HG02943 (cell line): ENCODE measurements around the gene SENP7.
"Not testable (repeated sequence)": the region's sequence is repeated elsewhere in the genome, so short reads cannot be mapped to it uniquely, and the experiment has no call there.

Experiments
- ATAC-seq: cut with Tn5 transposase; IDR thresholded peaks from one replicate; pipeline ENCODE4 v1.9.1; 2021; ENCODE audit warnings: mild to moderate bottlenecking, low read depth, moderate library complexity; ENCODE audit not compliant: unreplicated experiment

SENP7 gene

GRCh38 chr3:101466465-101467309 is 46.3 kb downstream of the SENP7 start:
- no peak for ATAC-seq

- ATAC-seq, result no peak
Observed at GRCh38 chr3:101464235-101464634, 48.8 kb downstream of the SENP7 start.

GRCh38 chr3:101461451-101461850 is 51.6 kb downstream of the SENP7 start:
- no peak for ATAC-seq

DNA sequence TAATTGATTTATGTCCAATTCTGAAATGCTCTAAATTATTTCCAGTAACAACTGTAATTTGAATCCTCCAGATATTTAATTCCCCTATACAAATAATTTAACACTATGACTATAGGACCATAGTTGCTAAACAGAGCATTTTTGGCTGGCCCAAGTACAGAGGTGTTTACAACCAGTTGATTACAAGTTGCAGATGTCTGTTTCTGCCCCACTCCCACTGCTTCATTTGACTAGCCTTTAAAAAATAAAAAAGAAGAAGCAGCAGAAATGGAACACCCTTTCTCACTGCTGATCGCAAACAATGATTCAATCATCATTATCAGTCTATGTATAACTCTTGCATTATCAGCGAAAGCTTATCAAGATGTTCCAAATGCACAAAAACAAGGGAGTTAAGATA is 54.6 kb downstream of the SENP7 start:
- ATAC-seq, result no peak

DNA sequence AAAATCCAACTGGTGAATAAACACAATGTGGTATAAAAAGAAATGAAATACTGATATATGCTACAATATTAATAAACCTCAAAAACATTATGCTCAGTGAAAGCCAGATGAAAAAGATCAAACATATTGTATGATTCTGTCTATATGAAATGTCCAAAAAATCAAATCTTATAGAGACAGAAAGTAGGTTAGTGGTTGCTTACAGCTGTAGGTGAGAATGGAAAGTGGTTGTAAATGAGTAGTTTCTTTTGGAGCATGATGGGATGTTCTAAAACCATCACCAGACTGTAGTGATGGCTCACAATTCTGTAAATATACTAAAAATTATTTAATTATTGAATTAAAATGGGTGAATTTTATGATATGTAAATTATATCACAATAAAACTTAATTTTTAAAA is 58.4 kb downstream of the SENP7 start:
- no peak for ATAC-seq

DNA sequence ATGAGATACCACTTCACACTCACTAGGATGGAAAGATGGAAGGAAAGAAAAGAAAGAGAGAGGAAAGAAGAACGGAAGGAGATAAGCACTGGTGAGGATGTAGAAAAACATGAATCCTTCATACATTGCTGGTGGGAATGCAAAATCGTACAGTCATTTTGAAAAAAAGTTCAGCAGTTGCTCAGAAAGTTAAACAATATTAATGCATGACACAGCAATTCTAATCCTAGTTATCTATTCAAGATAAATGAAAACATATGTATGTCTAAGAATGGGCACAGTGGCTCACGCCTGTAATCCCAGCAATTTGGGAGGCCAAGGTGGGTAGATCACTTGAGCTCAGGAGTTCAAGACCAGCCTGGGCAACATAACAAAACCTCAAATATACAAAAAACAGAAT is 59.1 kb downstream of the SENP7 start:
- ATAC-seq, result no peak

GRCh38 chr3:101438641-101439040 is 74.4 kb downstream of the SENP7 start:
- not testable (repeated sequence) for ATAC-seq

DNA sequence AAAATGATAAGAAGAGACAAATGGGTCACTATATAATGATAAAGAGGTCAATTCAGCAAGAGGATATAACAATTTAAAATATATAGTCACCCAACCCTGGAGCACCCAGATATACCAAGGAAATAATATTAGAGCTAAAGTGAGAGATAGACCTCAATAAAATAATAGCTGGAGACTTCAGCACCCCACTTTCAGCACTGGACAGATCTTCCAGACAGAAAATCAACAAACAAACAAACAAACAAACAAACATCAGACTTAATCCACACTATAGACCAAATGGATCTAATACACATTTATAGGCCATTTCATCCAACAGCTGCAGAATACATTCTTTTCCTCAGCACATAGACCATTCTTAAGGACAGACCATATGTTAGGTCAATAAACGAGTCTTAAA is 79.4 kb downstream of the SENP7 start:
- ATAC-seq, result no peak

- no peak for ATAC-seq
Observed at GRCh38 chr3:101423984-101424888, 88.8 kb downstream of the SENP7 start.

DNA sequence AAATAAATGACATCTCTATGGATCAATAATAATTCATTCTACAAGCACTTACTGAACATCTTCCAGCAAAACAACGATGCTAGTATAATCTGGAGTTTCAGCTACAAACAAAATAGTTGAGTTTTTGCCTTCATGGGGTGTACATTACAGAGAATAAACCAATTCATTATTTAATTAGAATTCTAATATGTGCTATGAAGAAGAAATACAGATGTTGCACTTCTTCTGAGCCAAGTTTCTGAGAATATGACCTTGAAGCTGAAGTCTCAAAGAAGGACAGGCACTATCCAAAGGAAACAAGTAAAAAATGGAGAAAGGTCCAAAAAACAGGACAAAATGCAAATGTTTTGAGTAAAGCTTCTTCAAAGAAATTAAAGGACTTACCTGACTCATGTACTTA is 94.2 kb downstream of the SENP7 start:
- no peak for ATAC-seq

DNA sequence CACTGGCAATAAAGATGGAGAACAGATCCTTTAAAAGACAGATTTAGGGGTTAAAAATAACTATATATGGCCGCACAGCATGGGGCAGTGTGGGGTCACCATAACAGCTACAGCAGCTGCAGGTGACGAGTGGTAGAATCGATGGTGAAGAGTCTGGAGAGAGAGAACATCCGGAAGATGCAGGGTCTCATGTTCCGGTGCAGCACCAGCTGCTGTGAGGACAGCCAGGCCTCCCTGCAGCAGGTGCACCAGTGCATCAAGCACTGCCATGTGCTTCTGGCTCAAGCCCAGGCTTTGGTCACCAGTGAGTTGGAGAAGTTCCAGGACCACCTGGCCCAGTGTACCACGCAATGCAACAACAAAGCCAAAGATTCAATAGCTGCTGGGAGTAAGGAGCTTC is 98.9 kb downstream of the SENP7 start:
- ATAC-seq, result no peak

DNA sequence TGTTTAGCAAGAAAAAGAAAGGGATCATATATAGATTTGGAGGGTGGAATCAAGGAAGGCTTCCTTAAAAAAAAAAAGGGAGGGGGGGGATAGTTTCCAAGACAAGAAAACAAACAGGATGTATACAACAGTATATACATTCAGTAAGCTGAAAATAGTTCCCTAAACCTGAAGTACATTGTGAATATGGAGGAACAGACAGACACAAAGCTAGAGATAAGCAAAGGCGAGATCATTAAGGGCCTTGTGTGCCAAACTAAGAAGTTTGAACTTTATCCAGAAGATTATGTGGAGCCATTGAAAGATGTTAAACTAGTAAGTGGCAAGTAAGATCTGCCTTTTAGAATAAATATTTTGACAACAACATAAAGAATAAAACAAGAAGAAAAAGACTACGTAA is 99.4 kb downstream of the SENP7 start:
- ATAC-seq, result no peak

DNA sequence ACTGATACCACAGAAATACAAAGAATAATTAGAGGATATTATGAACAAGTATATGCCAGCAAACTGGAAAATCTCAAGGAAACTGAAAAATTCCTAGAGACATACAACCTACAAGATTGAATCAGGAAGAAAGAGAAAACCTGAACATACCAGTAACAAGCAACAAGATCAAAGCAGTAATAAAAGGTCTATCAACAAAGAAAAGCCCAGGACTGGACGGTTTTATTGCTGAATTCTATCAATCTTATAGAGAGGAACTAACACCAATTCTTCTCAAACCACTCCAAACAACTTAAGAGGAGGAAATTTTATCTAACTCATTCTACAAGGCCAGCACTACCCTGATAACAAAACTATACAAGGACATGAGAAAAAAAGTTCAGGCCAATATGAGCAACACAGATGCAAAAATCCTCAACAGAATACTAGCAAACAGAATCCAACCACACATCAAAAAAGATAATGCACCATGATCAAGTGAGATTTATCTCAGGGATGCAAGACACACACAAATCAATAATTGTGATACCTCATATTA is 121.5 kb downstream of the SENP7 start:
- no peak for ATAC-seq

- ATAC-seq, result no peak
Observed at GRCh38 chr3:101388706-101389105, 124.3 kb downstream of the SENP7 start.

DNA sequence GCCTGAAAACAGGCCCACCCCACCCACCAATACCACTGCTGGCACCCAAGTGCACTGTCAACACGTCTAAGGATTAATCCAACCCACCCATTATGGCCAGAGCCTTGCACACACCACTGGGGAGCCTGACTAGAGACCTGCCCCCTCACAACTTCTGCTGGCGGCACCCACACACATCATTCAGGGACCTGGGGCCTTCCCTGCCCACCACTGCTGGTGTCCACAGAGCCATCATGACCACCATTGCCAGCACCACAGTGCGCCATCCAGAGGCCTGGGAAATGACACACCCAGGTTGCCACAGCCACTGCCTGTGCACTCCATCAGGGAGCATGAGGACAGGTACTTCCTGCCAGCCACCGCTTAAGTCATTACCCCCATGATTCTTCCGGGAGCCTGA is 125.7 kb downstream of the SENP7 start:
- ATAC-seq, result no peak

DNA sequence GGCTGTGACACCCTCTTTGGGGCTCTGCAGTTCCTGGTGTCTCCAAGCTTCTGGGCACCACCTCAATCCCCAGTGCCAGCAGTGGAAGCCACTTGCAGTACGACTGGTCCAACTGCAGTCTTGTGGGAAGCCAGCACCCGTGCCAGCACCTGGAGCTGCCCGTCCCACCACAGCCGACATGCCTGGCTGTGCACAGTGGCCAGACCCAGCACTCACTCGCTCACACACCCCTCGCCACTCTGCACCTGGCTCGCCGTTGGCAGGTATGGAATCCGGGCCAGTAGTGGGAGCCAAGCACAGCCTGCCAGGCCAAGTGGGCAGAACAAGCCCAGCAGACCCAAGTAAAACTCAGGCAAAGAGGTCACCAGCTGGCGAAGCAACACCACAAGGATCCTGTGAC is 128.6 kb downstream of the SENP7 start:
- ATAC-seq, result no peak

- ATAC-seq, result no peak
Observed at GRCh38 chr3:101383656-101384055, 129.4 kb downstream of the SENP7 start.

GRCh38 chr3:101383156-101383575 is 129.8 kb downstream of the SENP7 start:
- ATAC-seq, result no peak

GRCh38 chr3:101381809-101382208 is 131.2 kb downstream of the SENP7 start:
- no peak for ATAC-seq

GRCh38 chr3:101379658-101380376 is 133.2 kb downstream of the SENP7 start:
- peak; percentile 97 for ATAC-seq

- ATAC-seq, result no peak
Observed at GRCh38 chr3:101377796-101378195, 135.2 kb downstream of the SENP7 start.
